ENCODE measurements around the gene MAP3K8.

MAP3K8 gene

DNA sequence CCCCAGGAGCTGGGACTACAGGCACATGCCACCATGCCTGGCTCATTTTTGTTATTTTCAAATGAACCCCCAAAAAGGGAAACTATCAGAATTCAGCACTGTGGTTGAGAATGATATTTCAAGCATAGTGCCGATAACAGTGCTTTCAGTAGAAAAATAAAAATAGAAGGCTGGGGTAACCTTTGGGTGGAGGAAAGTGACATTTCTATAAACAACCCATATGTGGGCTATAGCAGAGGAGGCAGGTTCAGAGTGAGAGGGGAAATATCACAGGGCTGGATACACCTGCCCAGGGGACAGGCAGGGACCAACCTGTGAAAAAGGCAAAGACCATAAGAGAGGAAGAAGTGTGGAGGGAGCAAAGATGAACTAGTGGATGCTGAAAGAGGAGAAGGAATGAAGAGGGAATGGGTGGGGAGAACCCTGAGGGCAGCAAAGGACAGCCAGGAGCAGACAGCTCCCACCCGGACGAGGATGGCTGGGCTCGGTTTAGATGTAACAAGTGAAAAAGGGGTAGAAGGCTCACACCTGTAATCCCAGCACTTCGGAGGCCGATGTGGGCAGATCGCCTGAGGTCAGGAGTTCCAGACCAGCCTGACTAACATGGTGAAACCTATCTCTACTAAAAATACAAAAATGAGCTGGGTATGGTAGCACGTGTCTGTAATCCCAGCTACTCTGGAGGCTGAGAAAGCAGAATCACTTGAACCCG lies 56.5 kb downstream of the MAP3K8 start:
- no peak for DNase-seq (ENCODE audit: low spot score)

- no peak for DNase-seq (ENCODE audit: low spot score)
These were observed 57.4 kb downstream of the MAP3K8 start for GRCh38 chr10:30491204-30491915.

- no peak for DNase-seq (ENCODE audit: low spot score)
These were observed 58.0 kb downstream of the MAP3K8 start for GRCh38 chr10:30491916-30492515.

DNA sequence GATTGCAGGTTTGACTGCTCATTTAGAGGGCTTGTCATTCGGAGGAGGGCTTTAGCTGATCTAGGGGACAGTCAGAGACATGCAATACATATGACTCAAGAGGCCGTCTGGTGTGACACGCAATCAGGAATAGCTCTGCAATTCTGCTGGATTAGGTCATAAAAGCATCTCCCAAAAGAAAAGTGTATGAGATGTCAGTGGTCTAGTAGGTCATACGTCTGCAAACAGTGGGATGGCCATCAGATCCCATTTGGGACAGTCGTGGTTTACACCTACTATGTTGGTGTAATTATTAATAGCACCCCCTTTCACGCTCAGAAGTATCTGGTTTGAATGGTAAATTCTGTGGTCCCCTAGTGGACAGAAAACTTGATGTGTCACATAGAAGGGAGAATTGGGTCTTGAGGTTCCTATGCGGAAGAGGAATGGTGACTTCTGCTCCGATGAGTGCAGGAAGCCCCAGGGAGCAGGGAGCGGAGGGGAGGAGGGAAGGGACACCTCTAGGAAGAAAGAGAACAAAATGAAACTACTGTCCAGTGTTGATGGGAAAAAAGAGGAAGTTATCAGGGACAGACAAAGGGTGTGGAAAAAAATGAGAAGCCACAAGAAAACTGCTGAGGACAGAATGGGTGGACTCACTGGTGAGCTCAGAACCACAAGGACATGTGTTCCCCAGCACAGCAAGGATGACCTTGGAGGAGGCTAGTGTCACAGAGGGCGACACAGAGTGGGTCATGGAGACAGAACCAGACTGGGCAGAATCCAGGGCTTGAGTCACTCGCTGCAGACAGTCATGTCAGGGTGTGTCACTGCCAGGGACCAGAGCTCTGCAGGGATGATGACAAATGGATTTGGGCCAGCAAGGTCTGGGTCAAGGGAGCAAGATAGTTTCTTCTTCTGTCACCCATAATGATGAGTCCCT lies 59.9 kb downstream of the MAP3K8 start:
- DNase-seq (ENCODE audit: low spot score): no peak

- DNase-seq (ENCODE audit: low spot score): no peak
These were observed 60.6 kb downstream of the MAP3K8 start for GRCh38 chr10:30494558-30494957.

DNA sequence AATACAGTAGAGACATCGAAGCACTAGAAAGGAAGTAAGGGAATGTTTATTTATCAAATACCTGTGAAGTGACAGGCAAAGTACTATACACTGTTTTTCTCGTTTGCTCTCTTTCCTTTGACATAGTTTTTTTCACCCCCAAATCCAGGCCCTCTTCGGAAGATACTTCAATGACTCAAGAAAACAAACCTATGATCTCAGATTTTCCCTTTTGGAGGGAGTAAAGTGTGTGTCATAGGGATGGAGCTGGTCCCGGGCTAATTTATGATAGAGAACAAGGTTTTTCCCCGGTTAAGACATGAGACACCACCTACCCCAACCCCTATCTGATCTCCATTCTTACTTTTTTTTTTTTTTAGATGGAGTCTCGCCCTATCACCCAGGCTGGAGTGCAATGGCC lies 61.7 kb downstream of the MAP3K8 start:
- no peak for DNase-seq (ENCODE audit: low spot score)

DNA sequence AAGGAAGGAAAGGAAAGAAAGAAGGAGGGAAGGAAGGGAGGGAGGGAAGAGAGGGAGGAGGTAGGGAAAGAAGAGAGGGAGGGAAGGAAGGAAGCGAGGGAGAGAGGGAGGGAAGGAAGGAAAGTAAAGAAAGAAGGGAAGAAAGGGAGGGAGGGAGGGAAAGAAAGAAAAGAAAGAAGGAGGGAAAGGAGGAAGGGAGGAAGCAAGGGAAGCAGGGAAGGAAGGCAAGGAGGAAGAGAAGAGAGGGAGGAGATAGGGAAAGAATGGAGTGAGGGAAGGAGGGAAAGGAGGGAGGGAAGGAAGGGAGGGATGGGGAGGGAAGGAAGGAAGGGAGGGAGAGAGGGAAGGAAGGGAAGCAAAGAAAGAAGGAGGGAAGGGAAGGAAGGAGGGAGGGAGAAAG lies 65.8 kb downstream of the MAP3K8 start:
- no peak for DNase-seq (ENCODE audit: low spot score)

DNA sequence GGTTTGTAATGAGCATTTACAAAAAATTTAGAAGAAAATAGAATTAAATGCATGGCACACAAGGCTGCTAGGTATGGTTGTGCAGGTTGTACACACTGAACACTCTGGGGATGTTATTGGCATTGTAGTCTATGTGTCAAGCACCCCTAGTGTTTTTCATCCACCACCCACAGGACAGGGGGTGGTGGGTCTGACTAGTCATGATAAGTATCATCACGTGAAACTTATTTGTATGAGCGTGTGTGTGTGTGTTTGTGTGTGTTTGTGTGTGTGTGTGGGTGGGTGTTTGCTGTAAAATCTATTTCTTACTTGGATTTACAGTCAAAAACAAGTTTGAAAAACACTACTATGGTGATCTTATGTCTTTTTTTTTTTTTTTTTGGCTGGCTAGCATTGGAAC lies 66.5 kb downstream of the MAP3K8 start:
- no peak for DNase-seq (ENCODE audit: low spot score)

GRCh38 chr10:30500963-30501504 lies 67.0 kb downstream of the MAP3K8 start:
- no peak for DNase-seq (ENCODE audit: low spot score)

DNA sequence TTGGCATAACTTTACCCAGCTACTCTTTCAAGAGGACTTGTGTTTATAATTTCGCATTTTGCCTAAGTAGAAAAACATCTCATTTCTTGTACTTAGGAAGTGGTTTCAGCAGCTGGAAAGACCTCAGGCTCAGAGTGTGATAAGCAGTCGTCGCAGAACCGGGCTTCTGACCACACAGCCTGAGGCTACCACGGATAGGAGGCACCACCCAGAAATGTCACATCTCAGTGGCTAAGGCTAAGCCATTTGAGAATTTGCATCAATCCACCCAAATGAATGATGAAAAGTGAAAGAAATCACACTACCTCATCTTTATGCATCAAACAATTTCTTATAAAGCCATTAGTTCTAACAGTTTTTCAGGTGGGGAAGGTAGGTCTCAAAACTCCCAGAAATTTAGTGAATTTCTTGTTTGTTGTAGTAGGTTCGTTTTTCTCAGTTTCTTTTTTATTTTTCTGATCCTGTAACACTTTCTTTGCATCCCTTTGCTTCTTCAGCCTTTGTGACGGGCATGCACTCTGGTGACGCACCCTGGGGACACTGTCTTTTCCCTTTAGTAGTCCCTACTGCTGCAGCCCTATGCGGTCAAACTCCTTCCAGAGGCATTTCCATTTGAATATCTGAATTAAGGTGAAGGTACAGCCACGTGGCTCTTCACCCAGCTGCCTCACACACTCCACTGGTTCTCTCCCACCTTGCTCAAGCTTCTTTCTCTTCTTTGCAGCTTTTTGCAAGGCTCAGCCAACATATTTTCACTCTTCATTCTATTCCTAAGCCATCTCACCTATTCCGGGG lies 68.5 kb downstream of the MAP3K8 start:
- no peak for DNase-seq (ENCODE audit: low spot score)

DNA sequence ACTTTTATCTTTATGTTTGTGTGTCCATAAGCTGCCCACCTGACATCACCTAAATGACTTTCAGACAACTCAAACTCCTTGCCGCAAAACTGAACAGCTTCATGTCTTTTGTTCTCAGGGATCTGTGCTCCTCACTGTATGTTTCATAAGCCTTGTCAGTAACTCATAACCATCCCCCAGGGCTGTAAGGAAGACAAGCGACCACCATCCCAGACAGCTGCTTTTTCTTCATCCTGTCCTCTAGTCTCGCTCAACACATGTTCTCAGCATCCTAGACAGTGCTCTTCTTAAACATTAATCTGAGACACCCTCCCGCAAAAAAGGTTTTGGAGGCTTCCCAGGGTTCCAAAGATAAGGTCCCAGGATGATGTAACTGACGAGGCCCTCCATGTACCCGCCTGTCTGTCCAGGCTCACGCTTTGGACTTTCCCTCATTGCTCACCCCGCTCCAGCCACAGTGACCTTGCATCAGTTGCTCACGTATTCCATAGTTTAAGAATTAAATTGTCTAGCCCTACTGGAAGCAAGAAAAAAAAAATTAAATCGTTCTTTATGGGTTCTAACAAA lies 69.8 kb downstream of the MAP3K8 start:
- DNase-seq (ENCODE audit: low spot score): no peak

DNA sequence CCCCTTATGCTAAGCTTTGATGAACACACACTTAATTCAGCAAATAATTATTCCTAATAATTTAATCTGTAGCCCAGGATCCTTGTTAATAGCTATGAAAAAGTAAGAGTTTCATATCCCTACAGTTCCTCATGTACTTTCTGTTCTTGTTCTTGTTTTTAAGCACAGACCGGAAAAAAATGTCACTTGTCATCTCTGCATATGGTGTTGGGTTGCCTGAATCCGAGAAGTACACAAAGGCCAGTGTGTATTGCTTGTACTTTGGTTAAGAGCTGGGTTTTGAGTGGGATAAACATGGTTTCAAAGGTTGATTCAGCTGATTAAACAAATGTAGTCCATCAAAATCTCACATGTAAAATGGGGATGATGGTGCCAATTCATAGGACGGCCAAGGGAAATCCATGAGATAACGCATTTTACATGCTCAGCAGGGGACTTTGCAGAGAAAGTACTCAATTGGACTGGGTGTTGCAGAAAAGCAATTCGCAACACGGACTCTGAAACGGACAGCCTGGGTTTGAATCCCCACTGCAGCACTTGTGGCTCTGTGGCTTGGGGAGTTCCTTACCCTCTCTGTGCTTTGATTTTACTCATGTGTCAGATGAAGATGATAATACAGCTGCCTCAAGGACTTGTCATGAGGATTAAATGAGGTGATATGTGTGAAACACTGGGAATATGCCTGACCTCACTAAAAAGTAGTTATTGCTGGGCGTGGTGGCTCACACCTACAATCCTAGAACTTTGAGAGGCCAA lies 71.7 kb downstream of the MAP3K8 start:
- no peak for DNase-seq (ENCODE audit: low spot score)

GRCh38 chr10:30509508-30509907 lies 75.5 kb downstream of the MAP3K8 start:
- no peak for DNase-seq (ENCODE audit: low spot score)

- DNase-seq (ENCODE audit: low spot score): no peak
These were observed 76.4 kb downstream of the MAP3K8 start for GRCh38 chr10:30510184-30510931.

- no peak for DNase-seq (ENCODE audit: low spot score)
These were observed 77.1 kb downstream of the MAP3K8 start for GRCh38 chr10:30510932-30511700.

All from left forelimb (tissue), 1 donor.